B cell (primary cell): ENCODE results near the gene RAD51B.

ENCODE experiments used
- CTCF ChIP-seq: fragments of 200-600 bp; IDR thresholded peaks from one replicate; pipeline ENCODE4 v1.8.0; 2022; ENCODE audit warnings: antibody characterized with exemption, mild to moderate bottlenecking
- EZH2 ChIP-seq: IDR thresholded peaks from 2 replicates; pipeline ENCODE4 v1.6.1; 2012; ENCODE audit warnings: borderline replicate concordance, low read depth, mild to moderate bottlenecking, moderate library complexity, low read length; ENCODE audit not compliant: insufficient read depth, poor library complexity, severe bottlenecking

GRCh38 chr14:68316078-68316868, 496.7 kb downstream of the RAD51B start:
- TF ChIP-seq CTCF (no peak), EZH2 (no peak)
